ENCODE results near the gene COPZ2.

COPZ2 gene

DNA sequence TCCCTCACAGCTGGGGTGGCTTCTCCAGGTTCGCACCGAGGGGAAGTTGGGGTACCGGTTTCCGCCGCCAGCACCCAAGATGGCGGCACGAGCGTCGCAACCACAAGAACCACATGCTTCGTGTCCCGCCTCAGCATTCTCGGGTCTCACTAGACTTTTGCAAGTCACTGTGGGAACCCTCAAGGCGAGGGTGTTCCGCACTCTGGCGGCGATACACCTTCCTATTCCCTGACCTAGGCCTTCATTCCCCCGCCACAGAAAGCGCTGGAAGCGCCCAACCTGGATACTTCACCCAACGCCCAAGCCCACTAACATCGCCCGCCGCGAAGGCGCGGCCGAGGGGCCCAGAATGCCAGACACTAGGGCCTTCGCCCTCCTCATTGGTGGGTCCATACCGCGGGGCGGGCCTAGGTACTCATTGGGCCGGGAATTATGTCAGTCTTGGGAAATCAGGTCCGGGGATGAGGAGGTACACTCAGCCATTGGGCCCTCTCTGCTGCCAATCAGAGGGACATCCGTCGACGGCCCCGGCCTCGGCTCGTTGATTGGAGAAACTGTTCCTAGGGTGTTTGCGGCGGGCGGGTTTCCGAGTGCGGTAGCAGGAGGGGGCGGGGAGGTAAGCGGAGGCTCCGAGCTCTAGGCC is 10.3 kb upstream of the COPZ2 start, which contains the start of gene NFE2L1 (continued):
- TF ChIP-seq IKZF3 (tag by site-specific recombination; IDR thresholded peaks at IDR 0.05): 0 out of 2 replicates have a peak, but pooled peaks have one; percentile 12
- TF ChIP-seq, protein P1, sequence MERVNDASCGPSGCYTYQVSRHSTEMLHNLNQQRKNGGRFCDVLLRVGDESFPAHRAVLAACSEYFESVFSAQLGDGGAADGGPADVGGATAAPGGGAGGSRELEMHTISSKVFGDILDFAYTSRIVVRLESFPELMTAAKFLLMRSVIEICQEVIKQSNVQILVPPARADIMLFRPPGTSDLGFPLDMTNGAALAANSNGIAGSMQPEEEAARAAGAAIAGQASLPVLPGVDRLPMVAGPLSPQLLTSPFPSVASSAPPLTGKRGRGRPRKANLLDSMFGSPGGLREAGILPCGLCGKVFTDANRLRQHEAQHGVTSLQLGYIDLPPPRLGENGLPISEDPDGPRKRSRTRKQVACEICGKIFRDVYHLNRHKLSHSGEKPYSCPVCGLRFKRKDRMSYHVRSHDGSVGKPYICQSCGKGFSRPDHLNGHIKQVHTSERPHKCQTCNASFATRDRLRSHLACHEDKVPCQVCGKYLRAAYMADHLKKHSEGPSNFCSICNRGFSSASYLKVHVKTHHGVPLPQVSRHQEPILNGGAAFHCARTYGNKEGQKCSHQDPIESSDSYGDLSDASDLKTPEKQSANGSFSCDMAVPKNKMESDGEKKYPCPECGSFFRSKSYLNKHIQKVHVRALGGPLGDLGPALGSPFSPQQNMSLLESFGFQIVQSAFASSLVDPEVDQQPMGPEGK (tag by site-specific recombination; IDR thresholded peaks at IDR 0.05): peak; percentile 54
- peak; percentile 100 for TF ChIP-seq ZBTB8A (tag by site-specific recombination; IDR thresholded peaks at IDR 0.05)
- TF ChIP-seq ZNF423 (tag by site-specific recombination; IDR thresholded peaks at IDR 0.05): no peak
- no peak for TF ChIP-seq ZNF510 (tag by site-specific recombination; IDR thresholded peaks at IDR 0.05; ENCODE audit: insufficient replicate concordance)
- no peak for TF ChIP-seq ZNF623 (tag by site-specific recombination; IDR thresholded peaks at IDR 0.05)
- peak; percentile 84 for TF ChIP-seq ZNF335 (tag by site-specific recombination; conservative IDR thresholded peaks at IDR 0.05)
- TF ChIP-seq ZNF211 (tag by site-specific recombination; IDR thresholded peaks at IDR 0.05; ENCODE audit: low read depth): no peak
- no peak for TF ChIP-seq ZNF138 (tag by site-specific recombination; IDR thresholded peaks at IDR 0.05; ENCODE audit: borderline replicate concordance)
- TF ChIP-seq ZNF366 (tag by site-specific recombination; conservative IDR thresholded peaks at IDR 0.05): no peak
- TF ChIP-seq ZNF658 (tag by site-specific recombination; IDR thresholded peaks at IDR 0.05): no peak
- no peak for TF ChIP-seq ZNF626 (tag by site-specific recombination; IDR thresholded peaks at IDR 0.05)
- TF ChIP-seq BCL11A (tag by site-specific recombination; IDR thresholded peaks at IDR 0.05; ENCODE audit: low read depth): no peak
- no peak for TF ChIP-seq ZNF223 (tag by site-specific recombination; IDR thresholded peaks at IDR 0.05)
- TF ChIP-seq ZNF140 (tag by site-specific recombination; IDR thresholded peaks at IDR 0.05): no peak
- no peak for TF ChIP-seq ZNF785 (tag by site-specific recombination; IDR thresholded peaks at IDR 0.05)
- peak; percentile 92 for TF ChIP-seq YY2 (tag by site-specific recombination; IDR thresholded peaks at IDR 0.05)
- TF ChIP-seq WT1 (tag by site-specific recombination; IDR thresholded peaks at IDR 0.05): peak; percentile 41; the same call in 1 of the 2 replicates
- TF ChIP-seq ZNF221 (tag by site-specific recombination; IDR thresholded peaks at IDR 0.05; ENCODE audit: borderline replicate concordance): no peak
- TF ChIP-seq ZNF600 (tag by site-specific recombination; IDR thresholded peaks at IDR 0.05): peak; percentile 83
- TF ChIP-seq, protein P2, sequence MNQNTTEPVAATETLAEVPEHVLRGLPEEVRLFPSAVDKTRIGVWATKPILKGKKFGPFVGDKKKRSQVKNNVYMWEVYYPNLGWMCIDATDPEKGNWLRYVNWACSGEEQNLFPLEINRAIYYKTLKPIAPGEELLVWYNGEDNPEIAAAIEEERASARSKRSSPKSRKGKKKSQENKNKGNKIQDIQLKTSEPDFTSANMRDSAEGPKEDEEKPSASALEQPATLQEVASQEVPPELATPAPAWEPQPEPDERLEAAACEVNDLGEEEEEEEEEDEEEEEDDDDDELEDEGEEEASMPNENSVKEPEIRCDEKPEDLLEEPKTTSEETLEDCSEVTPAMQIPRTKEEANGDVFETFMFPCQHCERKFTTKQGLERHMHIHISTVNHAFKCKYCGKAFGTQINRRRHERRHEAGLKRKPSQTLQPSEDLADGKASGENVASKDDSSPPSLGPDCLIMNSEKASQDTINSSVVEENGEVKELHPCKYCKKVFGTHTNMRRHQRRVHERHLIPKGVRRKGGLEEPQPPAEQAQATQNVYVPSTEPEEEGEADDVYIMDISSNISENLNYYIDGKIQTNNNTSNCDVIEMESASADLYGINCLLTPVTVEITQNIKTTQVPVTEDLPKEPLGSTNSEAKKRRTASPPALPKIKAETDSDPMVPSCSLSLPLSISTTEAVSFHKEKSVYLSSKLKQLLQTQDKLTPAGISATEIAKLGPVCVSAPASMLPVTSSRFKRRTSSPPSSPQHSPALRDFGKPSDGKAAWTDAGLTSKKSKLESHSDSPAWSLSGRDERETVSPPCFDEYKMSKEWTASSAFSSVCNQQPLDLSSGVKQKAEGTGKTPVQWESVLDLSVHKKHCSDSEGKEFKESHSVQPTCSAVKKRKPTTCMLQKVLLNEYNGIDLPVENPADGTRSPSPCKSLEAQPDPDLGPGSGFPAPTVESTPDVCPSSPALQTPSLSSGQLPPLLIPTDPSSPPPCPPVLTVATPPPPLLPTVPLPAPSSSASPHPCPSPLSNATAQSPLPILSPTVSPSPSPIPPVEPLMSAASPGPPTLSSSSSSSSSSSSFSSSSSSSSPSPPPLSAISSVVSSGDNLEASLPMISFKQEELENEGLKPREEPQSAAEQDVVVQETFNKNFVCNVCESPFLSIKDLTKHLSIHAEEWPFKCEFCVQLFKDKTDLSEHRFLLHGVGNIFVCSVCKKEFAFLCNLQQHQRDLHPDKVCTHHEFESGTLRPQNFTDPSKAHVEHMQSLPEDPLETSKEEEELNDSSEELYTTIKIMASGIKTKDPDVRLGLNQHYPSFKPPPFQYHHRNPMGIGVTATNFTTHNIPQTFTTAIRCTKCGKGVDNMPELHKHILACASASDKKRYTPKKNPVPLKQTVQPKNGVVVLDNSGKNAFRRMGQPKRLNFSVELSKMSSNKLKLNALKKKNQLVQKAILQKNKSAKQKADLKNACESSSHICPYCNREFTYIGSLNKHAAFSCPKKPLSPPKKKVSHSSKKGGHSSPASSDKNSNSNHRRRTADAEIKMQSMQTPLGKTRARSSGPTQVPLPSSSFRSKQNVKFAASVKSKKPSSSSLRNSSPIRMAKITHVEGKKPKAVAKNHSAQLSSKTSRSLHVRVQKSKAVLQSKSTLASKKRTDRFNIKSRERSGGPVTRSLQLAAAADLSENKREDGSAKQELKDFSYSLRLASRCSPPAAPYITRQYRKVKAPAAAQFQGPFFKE (tag by site-specific recombination; IDR thresholded peaks at IDR 0.05; ENCODE audit: borderline replicate concordance): no peak
- peak; percentile 92; the same call in 1 of the 2 replicates for TF ChIP-seq ZNF777 (tag by site-specific recombination; IDR thresholded peaks at IDR 0.05; ENCODE audit: borderline replicate concordance)
- TF ChIP-seq ELK4 (IDR thresholded peaks at IDR 0.05; ENCODE audit: borderline replicate concordance, low read depth, low read length): peak; percentile 74; the same call in 1 of the 2 replicates
- TF ChIP-seq REST (tag by site-specific recombination; IDR thresholded peaks at IDR 0.05): no peak; the same call in none of the 2 replicates
- TF ChIP-seq ZNF121 (tag by site-specific recombination; IDR thresholded peaks at IDR 0.05): peak; percentile 54
- TF ChIP-seq ZNF274 (IDR thresholded peaks at IDR 0.05; ENCODE audit: low read length): no peak
- TF ChIP-seq ZNF274 (tag by site-specific recombination; IDR thresholded peaks at IDR 0.05; ENCODE audit: borderline replicate concordance): no peak
- TF ChIP-seq TRIM28 (IDR thresholded peaks at IDR 0.05; ENCODE audit: borderline replicate concordance, low read length): no peak
